ENCODE data around the gene RAB20. TPM values are rescaled to one million over a fixed set of nuclear protein-coding genes. Genes with fewer than 3 reads are reported as not detected.

RAB20 gene
- total and polyA plus RNA-seq, 2 experiments from 2014 or later: 2.7 to 6.4 TPM

- no peaks in the 10 kb centered on the region for H4K20me1 ChIP-seq (ENCODE audit: insufficient read depth)
- H2AFZ ChIP-seq: no peak overlapping the region
- no peaks in the 10 kb centered on the region for H3K9me3 ChIP-seq (ENCODE audit: low read depth)
- no peak overlapping the region for H3K4me3 ChIP-seq
- H3F3A ChIP-seq (ENCODE audit: insufficient read depth): 0 out of 2 replicates have a peak, but pooled peaks cover 11% of the 10 kb centered on the region
- H3K4me1 ChIP-seq (ENCODE audit: insufficient read depth): no peaks in the 10 kb centered on the region; the same call in 1 of the 2 replicates
- H3K9ac ChIP-seq: no peak overlapping the region
- WGBS, 2 experiments (ENCODE audit: low coverage in 1 of 2, low lambda C conversion rate in 2 of 2, missing lambda C conversion rate in 2 of 2): 95% methylated on average over 13 to 16 of the region's 16 CpGs
- no peaks in the 10 kb centered on the region for H3K27me3 ChIP-seq (replicated peaks; ENCODE audit: insufficient read depth)
- TF ChIP-seq EZH2 (IDR thresholded peaks at IDR 0.05; ENCODE audit: insufficient read depth, poor library complexity, severe bottlenecking) (no peak), EZH2phosphoT487 (IDR thresholded peaks at IDR 0.05; ENCODE audit: insufficient read depth, low read depth) (no peak)
- H3K4me2 ChIP-seq (ENCODE audit: unreplicated experiment): no peak overlapping the region
- H3K27ac ChIP-seq: no peak overlapping the region
- H3K79me2 ChIP-seq (ENCODE audit: insufficient read depth): no peaks in the 10 kb centered on the region
- in situ Hi-C loops (cut with MboI): no loop called here
- H3K36me3 ChIP-seq (ENCODE audit: low read depth): no peaks in the 10 kb centered on the region
- no peak for DNase-seq
- no peaks in the 10 kb centered on the region for H3K9me2 ChIP-seq (ENCODE audit: insufficient read depth)
These were observed 5.8 kb downstream of the RAB20 start for GRCh38 chr13:110555601-110556223.

- no peaks in the 10 kb centered on the region for H3K9me2 ChIP-seq (ENCODE audit: insufficient read depth)
- H3K4me2 ChIP-seq (ENCODE audit: unreplicated experiment): no peak overlapping the region
- H3K4me3 ChIP-seq: no peak overlapping the region
- no peaks in the 10 kb centered on the region for H3K9me3 ChIP-seq (ENCODE audit: low read depth)
- H4K20me1 ChIP-seq (ENCODE audit: insufficient read depth): no peaks in the 10 kb centered on the region
- in situ Hi-C loops (cut with MboI): no loop called here
- DNase-seq: no peak
- H3K79me2 ChIP-seq (ENCODE audit: insufficient read depth): no peaks in the 10 kb centered on the region
- no peak overlapping the region for H3K27ac ChIP-seq
- H3K36me3 ChIP-seq (ENCODE audit: low read depth): no peaks in the 10 kb centered on the region
- no peaks in the 10 kb centered on the region for H3K4me1 ChIP-seq (ENCODE audit: insufficient read depth)
- H2AFZ ChIP-seq: no peak overlapping the region
- TF ChIP-seq EZH2phosphoT487 (IDR thresholded peaks at IDR 0.05; ENCODE audit: insufficient read depth, low read depth) (no peak), EZH2 (IDR thresholded peaks at IDR 0.05; ENCODE audit: insufficient read depth, poor library complexity, severe bottlenecking) (no peak)
- H3K27me3 ChIP-seq (replicated peaks; ENCODE audit: insufficient read depth): no peaks in the 10 kb centered on the region
- H3K9ac ChIP-seq: no peak overlapping the region
- 0 out of 2 replicates have a peak, but pooled peaks cover 3% of the 10 kb centered on the region for H3F3A ChIP-seq (ENCODE audit: insufficient read depth)
- WGBS, 2 experiments (ENCODE audit: low coverage in 1 of 2, low lambda C conversion rate in 2 of 2, missing lambda C conversion rate in 2 of 2): 81 to 84% methylated on average over 15 to 16 of the region's 16 CpGs
These were observed 6.6 kb downstream of the RAB20 start for GRCh38 chr13:110554946-110555345.

- Histone ChIP-seq H4K20me1 (ENCODE audit: insufficient read depth) (no peaks in the 10 kb centered on the region), H3K79me2 (ENCODE audit: insufficient read depth) (no peaks in the 10 kb centered on the region), H3K9ac (no peak overlapping the region), H3F3A (ENCODE audit: insufficient read depth) (no peaks in the 10 kb centered on the region), H3K4me1 (ENCODE audit: insufficient read depth) (no peaks in the 10 kb centered on the region), H3K27ac (no peak overlapping the region), H3K4me3 (no peak overlapping the region), H3K27me3 (replicated peaks; ENCODE audit: insufficient read depth) (no peaks in the 10 kb centered on the region), H3K9me3 (ENCODE audit: low read depth) (no peaks in the 10 kb centered on the region), H3K36me3 (ENCODE audit: low read depth) (no peaks in the 10 kb centered on the region), H3K4me2 (ENCODE audit: unreplicated experiment) (no peak overlapping the region), H2AFZ (no peak overlapping the region), H3K9me2 (ENCODE audit: insufficient read depth) (no peaks in the 10 kb centered on the region)
- in situ Hi-C loops (cut with MboI): no loop called here
- DNase-seq: no peak
- no peak for TF ChIP-seq EZH2phosphoT487 (IDR thresholded peaks at IDR 0.05; ENCODE audit: insufficient read depth, low read depth)
- no peak for TF ChIP-seq EZH2 (IDR thresholded peaks at IDR 0.05; ENCODE audit: insufficient read depth, poor library complexity, severe bottlenecking)
- WGBS, 2 experiments (ENCODE audit: low coverage in 1 of 2, low lambda C conversion rate in 2 of 2, missing lambda C conversion rate in 2 of 2): 76 to 84% methylated on average over 8 of the region's 8 CpGs
These were observed 7.2 kb downstream of the RAB20 start for GRCh38 chr13:110554227-110554836.

- no peak overlapping the region for H2AFZ ChIP-seq
- H3K79me2 ChIP-seq (ENCODE audit: insufficient read depth): no peaks in the 10 kb centered on the region
- H3K4me1 ChIP-seq (ENCODE audit: insufficient read depth): no peaks in the 10 kb centered on the region
- no peaks in the 10 kb centered on the region for H3F3A ChIP-seq (ENCODE audit: insufficient read depth)
- no peak overlapping the region for H3K4me2 ChIP-seq (ENCODE audit: unreplicated experiment)
- in situ Hi-C loops (cut with MboI): no loop called here
- H3K36me3 ChIP-seq (ENCODE audit: low read depth): no peaks in the 10 kb centered on the region
- no peak for DNase-seq
- no peaks in the 10 kb centered on the region for H4K20me1 ChIP-seq (ENCODE audit: insufficient read depth)
- H3K9me3 ChIP-seq (ENCODE audit: low read depth): no peaks in the 10 kb centered on the region
- no peak overlapping the region for H3K9ac ChIP-seq
- H3K9me2 ChIP-seq (ENCODE audit: insufficient read depth): no peaks in the 10 kb centered on the region
- no peak for TF ChIP-seq EZH2 (IDR thresholded peaks at IDR 0.05; ENCODE audit: insufficient read depth, poor library complexity, severe bottlenecking)
- no peak for TF ChIP-seq EZH2phosphoT487 (IDR thresholded peaks at IDR 0.05; ENCODE audit: insufficient read depth, low read depth)
- no peak overlapping the region for H3K4me3 ChIP-seq
- 73 to 76% methylated on average over 4 of the region's 4 CpGs for WGBS, 2 experiments (ENCODE audit: low coverage in 1 of 2, low lambda C conversion rate in 2 of 2, missing lambda C conversion rate in 2 of 2)
- no peak overlapping the region for H3K27ac ChIP-seq
- H3K27me3 ChIP-seq (replicated peaks; ENCODE audit: insufficient read depth): no peaks in the 10 kb centered on the region
These were observed 8.1 kb downstream of the RAB20 start for GRCh38 chr13:110553417-110553816.
